ENCODE measurements around the gene OBSL1.
A peak's percentile ranks its signal among the peaks of the same experiment; 100 is the strongest.

OBSL1 gene

DNA sequence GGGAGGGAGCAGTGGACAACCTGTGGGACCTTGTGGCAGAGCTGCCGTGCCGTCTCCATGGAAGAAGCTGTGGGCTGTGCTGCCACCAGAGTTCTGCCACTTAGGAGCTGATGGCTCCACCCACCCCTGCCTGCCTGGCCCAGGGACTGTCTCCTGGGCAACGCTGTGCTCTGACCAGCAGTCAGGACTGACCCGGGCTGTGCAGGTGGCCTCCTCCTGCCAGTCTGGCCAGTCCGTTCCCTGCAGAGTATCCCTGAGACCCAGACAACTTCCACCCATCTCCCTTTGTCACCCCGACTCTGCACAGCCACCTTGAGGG is 44.3 kb downstream of the OBSL1 start:
- H3K4me3 ChIP-seq (ENCODE audit: low read depth, low read length): no peak overlapping the region

DNA sequence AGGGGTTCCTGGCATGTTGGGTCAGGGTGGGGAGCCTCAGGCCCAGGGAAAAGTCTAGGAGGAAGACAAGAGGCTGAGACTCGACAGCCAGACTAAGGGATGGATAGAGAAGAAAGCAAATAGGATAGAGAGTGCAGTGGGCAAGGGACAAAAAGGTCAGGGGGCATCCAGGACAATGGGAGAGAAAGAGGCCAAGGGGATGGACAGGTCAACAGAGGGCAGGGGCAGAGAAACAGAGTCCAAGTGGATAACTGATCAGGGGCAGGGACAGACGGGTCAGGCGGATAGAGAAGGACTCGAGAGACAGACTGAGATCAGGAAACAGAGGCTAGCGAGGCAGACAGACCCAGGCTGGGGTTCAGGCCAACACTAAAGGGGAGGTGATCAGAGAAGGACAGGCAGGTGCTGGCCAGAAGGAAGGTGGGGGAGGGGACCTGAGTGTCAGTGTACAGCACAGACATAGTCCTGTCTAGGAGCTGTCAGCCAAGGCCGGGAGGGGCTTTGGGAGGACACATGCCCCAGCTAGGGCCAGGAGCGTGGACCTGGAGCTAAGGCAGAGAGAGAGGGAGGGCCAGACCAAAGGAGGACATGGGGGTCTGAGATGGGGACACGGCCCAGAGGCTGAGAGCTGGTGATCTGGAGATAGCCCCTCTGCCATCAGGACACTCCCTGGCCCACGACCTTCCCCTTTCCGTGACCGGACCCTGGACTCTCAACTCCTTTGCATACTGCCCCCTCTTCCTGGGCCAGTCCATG is 44.8 kb downstream of the OBSL1 start:
- TF ChIP-seq, protein P1, sequence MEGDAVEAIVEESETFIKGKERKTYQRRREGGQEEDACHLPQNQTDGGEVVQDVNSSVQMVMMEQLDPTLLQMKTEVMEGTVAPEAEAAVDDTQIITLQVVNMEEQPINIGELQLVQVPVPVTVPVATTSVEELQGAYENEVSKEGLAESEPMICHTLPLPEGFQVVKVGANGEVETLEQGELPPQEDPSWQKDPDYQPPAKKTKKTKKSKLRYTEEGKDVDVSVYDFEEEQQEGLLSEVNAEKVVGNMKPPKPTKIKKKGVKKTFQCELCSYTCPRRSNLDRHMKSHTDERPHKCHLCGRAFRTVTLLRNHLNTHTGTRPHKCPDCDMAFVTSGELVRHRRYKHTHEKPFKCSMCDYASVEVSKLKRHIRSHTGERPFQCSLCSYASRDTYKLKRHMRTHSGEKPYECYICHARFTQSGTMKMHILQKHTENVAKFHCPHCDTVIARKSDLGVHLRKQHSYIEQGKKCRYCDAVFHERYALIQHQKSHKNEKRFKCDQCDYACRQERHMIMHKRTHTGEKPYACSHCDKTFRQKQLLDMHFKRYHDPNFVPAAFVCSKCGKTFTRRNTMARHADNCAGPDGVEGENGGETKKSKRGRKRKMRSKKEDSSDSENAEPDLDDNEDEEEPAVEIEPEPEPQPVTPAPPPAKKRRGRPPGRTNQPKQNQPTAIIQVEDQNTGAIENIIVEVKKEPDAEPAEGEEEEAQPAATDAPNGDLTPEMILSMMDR (IDR thresholded peaks at IDR 0.05; ENCODE audit: low read depth, low read length): no peak
- H3K4me3 ChIP-seq (ENCODE audit: low read depth, low read length): no peak overlapping the region

More for the DNA sequence above, 44.3 kb downstream of the OBSL1 start:
- TF ChIP-seq, protein P1 (IDR thresholded peaks at IDR 0.05; ENCODE audit: low read depth, low read length): no peak

DNA sequence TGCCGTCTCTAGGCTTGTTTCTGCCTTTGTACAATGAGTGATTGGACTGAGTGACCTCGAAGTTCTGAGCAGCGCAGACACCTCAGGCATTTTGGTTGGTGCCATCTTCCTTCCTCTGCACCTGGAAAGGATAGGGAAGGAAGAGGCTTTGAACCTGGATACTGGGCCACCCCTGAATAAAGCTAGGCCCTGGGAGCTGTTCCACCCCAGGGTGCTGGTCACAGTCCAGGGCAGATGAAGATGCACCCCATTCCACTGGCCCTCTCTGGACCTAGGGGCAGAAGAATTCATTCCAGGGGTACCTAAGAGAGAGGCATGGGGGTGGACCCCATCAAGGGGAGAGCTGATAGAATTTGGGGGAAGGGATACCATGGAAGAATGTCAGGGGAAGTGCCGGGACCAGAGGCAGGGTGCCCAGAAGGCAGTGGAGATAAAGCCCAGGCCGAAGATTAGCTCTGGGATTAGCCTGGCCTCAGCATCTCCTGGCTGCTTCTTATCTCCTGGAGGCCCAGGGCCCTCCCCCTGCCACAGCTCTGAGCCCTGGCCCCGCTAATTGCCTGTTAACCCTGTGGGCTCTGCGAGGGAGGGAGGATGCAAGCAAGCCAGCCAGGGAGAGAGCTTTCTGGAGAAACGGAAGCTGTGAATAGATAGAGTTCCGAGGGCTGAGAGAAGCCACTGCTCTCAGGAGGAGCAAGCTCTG is 45.7 kb downstream of the OBSL1 start:
- no peak overlapping the region for H3K4me3 ChIP-seq (ENCODE audit: low read depth, low read length)
- TF ChIP-seq, protein P1 (IDR thresholded peaks at IDR 0.05; ENCODE audit: low read depth, low read length): no peak

DNA sequence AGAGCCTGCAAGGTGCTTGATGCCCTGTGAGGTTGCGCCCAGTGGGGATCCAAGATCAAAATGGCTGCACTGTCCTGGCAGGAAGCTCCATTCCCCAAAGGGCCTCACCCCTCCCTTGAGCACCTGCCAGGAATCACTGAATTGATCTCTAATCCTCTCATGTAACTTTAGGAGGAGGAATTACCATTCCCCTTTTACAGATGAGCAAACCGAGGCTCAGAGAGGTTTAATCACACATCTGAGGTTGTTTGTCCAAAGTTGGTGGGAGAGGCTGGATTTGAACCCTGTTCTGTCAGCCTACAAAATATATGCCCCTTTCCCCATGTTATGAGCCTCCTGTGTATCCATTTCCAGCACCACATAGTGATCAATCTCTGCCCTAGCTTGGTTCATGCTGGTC is 46.5 kb downstream of the OBSL1 start:
- TF ChIP-seq, protein P1 (IDR thresholded peaks at IDR 0.05; ENCODE audit: low read depth, low read length): no peak
- no peak overlapping the region for H3K4me3 ChIP-seq (ENCODE audit: low read depth, low read length)

DNA sequence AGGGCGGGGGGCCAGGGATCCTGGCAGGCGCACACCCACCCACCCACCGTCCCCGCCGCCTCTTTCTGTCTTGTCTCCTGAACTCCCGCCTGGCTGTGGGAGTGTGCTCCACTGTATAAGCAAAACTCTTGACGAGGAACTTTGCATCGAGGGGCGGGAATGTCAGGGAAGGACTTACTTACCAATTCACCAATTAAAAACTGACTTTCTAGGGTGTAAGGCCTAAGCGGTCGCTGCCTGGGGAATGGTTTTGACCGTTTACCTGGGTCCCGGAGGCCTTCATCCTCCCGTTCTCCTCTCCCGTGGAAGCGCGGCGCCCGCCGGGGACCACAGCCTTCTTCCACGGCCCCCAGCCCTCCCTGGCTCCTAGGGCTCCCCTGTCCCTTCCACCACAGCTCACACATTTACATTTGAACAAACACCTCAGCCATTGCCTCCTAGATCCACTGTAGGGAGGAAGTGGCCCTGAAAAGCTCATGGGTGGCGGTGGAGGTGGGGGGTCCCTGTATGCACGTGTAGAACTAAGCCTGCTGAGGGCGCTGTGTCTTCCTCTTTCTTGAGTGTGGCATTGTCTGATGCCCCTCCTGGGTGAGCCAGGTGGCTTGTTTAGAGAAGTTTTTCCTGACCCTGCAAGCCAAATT is 48.2 kb downstream of the OBSL1 start:
- no peak overlapping the region for H3K4me3 ChIP-seq (ENCODE audit: low read depth, low read length)

DNA sequence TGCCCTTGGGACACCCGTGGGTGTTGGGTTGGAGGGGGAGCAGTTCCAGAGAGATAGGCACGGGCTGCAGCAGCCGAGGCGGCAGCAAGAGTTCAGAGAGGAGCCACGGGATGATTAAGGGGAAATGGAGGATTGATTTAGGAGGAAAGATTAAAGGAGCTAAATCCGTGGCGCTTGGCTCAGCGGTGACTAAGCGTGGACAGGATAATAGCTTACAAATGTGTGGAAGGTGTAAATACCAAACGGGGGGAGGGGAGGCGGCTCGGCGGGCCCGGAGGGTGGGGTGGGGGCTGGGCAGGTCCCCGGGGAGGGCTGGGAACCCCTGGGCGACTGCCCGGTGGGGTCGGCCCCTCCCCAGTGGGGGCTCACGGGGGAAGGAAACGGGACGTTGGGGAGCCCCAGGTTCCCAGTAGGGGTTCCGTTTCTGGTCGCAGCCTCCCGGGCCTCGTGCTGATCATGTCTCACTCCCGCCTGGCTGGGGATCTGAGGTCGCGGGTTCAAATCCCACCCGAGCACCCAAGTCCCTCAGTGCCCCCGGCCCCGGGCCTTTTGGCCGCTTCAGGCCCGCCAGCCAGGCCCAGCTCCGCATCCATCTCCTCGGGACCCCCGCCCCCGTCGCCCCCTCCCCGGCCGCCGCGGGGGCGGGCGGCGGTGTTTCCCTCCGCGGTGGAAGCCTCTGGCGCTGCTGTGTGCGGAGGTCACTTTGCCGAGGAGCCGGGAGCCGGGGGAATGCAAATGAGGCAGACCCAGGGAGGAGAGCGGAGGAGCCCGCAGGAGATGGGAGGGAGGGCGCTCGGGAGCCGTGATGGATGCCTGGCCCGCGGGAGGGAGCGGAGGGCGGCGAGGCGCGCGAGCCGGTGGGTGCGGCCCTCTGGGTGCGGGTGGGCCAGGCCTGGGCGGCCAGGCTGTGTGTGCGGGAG is 49.0 kb downstream of the OBSL1 start:
- H3K4me3 ChIP-seq (ENCODE audit: low read depth, low read length): peak overlapping the region; percentile 3; the same call in 1 of the 2 replicates
- TF ChIP-seq, protein P1 (IDR thresholded peaks at IDR 0.05; ENCODE audit: low read depth, low read length): no peak

More for the DNA sequence above, 48.2 kb downstream of the OBSL1 start:
- TF ChIP-seq, protein P1 (IDR thresholded peaks at IDR 0.05; ENCODE audit: low read depth, low read length): no peak

All from WI38 (cell line).